HL-60/S4 treated with retinoic acid at 250 ng/mL for 4 days and 3 days (cell line): ENCODE data around the gene TMOD3.

Source experiments
- in situ Hi-C: fragments of 300-500 bp; cut with MboI; formaldehyde crosslinking; loops from 2 replicates; pipeline ENCODE4 v1.7.0; 2022; ENCODE audit warnings: low sequenced_read_pairs

The TMOD3 gene

DNA sequence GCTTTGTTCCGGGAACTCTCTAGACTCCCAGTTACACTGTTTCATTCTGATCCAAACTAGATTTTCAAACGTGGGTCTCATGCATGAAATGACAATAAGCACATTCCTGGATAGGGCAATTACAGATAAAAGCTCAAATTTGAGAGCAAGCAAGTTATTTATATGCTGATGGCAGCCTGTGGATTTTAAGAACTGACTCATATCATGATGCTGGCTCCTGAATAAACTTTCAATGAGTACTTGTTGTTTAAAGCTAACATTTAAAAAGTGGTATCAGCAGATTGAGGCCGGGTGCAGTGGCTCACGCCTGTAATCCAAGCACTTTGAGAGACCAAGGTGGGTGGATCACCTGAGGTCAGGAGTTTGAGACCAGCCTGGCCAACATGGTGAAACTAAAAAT lies 75.5 kb downstream of the TMOD3 start:
- in situ Hi-C loops = no loop called here

DNA sequence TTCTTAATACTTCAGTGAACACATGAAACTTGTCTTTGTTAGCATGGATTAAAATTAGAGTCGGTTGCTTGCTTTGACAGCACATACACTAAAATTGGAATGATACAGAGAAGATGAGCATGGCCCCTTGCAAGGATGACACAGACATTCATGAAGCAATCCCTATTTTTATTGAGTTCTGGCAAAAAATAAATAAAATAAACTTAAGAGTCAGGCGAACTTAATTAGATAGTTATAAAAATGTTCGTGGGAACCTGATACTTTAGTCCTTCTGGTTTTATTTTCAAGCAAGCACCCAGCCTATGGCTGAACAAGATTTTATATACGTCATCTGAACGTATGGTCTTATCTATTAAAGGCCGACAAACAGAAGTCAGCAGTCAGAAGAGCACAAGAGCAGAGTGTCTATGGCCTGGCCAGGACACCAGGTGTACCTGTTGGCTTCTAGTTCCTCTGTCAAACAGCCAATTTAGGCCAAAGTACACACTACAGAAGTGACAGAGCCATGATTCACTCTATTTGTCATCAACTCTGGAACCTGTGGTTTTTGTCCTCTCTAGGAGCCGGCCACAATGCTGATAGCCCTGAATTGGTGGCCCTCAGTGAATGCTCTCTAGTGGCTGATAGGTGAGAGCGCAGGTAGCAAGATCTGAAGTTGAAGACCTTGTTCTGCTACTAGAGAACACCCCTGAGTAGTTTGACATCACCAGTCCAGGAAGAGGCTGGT lies 77.8 kb downstream of the TMOD3 start:
- in situ Hi-C loops = no loop called here

DNA sequence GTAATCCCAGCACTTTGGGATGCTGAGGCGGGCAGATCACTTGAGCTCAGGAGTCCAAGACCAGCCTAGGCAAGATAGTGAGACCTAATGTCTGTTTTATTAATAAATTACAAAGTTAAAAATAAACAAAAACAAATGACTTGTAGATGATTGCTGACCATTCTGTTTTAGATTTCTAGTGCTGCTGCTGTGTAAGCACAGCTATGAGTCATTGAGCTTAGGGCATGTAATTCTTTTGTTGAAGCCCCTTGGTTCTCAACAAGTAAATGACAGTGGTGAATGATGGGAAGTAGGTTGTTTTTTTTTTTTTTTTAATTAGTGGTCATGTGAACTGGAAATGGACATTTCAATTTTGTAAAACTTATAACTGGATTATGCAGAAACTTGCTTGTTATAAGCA lies 78.9 kb downstream of the TMOD3 start:
- in situ Hi-C loops = no loop called here

DNA sequence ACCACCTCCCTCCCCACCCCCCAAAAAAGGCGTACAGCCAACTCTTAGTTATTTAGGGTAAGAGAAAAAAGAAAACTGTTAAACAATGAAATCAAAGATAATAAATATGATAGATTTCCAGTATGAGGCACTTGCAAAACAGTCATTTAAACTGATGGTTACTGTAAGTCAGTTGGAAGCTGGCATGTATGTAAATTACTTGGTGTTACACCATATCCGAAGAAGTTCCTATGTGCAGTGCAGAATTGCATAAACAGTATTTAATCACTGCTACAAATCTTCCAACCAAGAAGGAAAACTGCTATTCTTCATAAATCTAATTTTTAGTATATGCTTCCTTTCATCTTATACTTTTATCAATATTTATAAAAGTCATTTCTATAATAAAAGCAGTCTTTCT lies 80.1 kb downstream of the TMOD3 start:
- in situ Hi-C loops = no loop called here

DNA sequence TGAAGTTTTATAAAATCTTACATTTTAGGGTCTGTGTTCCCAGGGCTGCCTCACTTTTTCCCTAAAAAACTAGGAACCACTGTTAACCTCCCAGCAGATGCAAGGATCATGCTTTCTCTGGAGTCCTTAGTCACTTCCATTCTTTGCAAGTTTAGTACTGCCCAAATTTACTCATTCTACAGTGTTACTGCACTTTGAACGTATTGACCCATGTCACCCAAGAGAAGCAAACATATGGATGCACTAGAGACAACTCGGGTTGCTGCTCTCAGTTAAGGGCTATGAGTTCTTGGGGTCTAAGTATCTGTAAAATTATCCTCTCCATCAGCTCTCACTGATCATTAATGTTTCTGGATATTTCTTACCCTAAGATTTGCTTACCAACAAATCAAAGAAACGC lies 83.1 kb downstream of the TMOD3 start:
- in situ Hi-C loops = no loop called here

DNA sequence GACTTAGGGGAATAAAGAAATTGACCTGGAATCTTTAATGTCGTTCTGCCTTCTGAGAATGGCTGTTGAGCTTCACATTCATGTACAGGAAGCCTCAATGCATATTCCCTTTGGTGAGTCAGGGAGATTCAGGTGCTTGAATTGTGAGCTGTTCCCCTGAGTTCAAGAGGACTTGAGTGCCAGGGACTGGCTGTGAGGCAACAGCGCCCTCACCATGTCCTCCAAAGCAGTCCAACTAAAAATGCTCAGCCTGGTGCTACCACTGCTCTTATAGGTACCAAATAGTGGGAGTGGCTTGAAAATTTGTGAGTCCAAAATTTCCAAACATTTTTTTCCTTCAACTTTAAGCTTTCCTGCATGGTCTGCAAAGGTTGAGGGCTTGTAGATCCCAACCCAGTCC lies 88.0 kb downstream of the TMOD3 start:
- in situ Hi-C loops = no loop called here

DNA sequence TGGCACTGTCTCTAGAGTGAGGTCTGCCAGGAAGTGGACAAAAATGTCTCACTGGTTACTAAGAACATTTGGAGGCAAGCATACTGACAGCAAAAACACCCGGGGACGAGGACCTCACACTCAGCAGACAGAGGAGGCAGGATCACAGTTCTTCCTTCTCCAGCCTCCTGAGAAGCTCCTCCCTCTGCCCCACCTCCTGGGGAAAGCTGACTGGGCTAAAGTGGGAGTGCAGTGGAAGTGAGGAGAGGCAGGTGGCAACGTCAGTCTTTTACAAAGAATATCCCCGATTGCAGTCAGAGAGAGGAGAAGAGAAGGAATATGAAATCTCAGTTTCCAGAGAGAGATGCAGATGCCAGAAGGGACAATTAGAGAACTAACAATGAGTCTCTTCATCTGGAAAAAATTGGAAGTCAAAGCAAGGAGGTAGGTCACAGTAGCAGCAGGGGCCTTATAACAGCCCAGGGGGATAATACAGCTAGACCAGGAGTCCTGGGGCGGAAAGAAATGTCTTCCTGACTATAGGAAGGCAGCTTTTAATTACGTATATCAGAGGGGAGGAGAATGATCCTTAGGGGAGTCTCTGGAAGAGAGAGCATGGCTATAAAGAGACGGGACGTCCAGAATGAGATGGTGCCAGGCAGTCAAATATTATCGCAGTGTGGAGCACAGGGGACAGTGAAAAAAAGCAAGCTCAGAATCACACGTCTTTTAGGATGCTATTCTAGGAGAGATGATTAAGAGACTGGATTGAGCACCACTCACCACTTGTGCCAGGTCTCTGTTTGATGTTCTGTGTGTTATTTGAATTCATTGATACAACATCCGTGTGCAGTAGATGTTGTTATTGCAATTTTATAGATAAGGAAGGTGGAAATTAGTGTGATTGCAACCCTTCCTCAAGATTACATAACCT lies 95.0 kb downstream of the TMOD3 start:
- in situ Hi-C loops = no loop called here

DNA sequence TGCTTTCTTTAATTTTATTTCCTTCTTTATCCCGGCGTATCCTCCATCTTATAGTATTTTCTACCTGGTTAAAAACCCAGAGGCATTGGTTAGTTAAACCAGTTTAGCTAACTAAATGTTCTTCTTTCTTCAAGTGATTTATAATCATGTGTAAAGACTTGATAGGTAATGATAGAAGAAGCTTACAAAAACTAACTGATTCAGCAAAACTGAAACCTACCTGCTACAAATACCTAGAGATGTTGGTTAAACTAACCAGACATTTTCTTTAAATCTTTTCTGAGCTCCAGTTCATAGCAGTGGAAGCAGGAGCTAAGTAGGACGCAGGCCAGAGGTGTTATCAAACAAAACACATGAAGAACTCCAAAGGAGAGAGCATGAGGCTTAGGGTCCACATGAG lies 97.4 kb downstream of the TMOD3 start:
- in situ Hi-C loops = no loop called here

DNA sequence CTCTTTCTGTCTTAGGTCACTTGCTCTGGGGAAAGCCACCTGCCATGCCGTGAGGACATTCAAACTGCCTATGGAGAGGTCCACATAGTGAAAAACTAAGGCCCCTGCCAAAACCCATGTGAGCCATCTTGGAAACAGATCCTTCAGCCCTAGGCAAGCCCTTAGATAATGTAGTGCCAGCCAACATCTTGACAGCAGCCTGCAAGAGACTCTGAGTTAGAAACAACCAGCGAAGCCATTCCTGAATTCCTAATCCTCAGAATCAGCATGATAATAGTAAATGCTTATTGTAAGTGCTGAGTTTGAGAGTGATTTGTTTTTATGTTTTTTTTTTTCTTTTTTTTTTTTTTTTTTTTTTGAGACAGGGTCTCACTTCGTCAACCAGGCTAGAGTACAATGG lies 101.6 kb downstream of the TMOD3 start:
- in situ Hi-C loops = no loop called here

DNA sequence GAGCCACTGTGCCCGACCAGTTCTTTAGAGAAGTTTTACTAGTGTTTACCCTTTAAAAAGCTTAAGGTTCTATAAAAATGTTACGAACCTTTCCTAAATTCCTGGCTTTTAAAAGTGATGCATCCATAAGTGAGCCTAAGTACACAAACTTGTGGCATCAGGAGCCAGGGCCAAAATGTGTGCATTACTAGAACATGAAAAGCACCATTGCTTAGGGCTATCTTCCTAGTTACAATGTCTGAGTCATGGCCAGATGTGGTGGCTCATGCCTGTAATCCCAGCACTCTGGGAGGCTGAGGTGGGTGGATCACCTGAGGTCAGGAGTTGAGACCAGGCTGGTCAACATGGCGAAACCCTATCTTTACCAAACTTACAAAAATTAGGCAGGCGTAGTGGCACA lies 102.2 kb downstream of the TMOD3 start:
- in situ Hi-C loops = no loop called here

DNA sequence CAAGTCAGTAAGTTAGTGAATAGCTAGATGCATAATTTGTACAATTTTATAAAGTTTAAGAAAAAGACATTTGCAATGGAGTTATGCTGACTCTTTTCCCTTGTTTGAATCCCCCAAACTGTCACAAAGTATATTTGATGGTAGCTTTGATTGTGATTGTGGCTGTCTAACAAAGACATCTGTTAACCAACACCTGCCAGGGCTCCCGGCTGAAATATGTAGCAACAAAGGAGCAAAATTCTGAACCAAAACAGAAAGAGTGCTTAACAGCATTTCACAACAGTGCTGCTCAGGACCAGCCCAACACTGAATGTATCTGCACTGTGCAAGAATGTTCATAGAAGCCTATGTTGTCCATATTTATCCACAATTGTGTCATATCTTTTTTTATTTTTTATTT lies 102.7 kb downstream of the TMOD3 start:
- in situ Hi-C loops = no loop called here

DNA sequence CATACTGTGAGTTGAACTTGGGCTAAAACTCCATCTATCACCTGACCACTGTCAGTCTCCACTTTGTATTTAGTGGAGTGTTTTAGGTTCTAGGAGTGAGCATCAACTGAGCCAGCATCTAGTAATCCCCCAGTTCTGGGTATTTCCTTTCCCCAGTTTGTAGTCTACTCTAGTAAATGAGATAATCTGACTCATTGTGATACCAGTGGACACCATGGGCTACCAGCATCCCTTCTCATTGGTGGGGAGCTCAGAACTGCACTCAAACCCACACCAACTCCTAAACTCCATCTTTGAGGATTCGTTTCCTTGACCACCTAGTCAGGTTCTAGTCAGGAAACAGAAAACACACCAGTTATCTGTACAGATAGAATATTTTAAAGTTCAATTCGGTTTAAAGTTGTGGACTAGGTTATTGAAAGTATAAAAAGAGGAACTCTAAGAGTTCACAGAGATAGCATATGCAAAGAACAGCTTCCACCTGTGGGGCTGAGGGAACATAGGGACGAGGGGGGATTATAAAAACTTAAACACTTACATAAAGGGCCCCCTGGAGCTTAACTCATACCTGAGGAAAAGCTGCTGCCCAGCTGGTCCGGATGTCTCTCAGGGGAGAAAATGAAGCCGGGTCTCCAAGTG lies 106.1 kb downstream of the TMOD3 start:
- in situ Hi-C loops = no loop called here

DNA sequence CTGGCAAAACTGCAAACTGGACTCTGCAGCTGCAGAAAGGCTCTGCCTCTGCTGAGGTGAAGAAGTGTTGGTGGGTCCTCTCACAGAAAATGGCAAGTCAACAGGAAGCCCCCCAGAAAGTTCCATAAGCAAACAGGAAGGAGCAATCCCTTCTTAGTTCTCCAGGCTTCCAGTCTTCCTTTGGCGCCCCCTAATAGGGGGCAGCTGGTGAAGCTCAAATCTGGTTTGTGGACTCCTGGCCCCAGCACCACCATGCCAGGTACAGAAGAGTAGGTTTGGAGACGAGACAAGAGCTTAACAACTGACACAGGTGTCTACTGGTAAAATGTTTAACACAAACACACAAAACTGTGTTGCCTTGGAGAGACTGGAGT lies 106.6 kb downstream of the TMOD3 start:
- in situ Hi-C loops = no loop called here

DNA sequence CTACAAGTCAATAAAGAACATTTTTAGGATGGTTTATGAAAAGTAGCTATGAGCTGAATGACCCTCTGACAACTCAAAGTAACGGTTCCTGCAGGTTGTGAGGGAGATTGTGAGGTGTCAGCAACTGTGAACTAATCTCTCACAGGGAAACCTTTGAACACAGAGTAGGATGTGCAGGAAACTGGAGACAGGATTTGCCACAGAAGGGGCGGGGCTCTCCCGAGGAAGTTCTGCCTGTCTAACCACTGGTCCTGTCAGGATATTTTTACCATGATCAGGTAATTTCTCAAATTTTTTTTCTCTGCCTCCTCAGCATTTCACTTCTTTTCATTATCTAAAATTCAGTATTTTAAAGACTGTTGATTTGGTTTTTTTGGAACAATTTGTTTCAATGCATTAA lies 108.8 kb downstream of the TMOD3 start:
- in situ Hi-C loops = no loop called here

DNA sequence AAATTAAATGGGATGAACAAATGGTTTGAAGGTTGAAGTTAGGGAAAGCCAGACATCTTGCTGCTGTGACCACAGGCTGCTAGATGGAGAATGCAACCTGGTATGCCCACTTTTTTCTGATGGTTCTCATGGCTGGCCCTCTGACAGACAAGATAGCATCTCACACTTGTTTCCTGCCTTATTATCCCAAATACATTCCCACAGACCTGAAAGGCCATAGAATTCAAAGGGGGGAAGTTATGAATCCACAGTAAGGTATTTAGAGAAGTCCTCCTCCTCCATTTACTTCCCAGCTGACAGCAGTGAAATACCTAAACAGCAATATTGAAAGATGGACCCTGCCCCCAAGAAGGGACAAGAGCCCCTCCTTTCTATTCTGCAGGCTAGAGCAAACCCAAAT lies 109.8 kb downstream of the TMOD3 start:
- in situ Hi-C loops = no loop called here

DNA sequence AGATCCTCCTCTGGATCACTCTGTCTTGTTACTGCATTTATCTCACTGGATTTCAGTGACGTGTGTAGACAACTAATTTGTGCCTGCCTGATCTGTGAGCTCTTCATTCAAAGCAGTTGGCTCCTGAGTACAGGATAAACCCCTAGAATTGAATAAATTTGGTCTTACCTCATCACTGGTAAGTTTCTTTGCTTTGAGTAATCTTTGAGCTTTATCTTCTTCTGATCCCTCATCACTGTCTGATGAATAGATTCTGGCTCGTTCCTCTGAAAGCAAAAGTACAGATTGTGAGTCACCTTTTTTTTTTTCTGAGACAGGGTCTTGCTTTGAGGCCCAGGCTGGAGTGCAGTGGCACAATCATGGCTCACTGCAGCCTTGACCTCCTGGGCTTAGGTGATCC lies 117.7 kb downstream of the TMOD3 start:
- in situ Hi-C loops = no loop called here

DNA sequence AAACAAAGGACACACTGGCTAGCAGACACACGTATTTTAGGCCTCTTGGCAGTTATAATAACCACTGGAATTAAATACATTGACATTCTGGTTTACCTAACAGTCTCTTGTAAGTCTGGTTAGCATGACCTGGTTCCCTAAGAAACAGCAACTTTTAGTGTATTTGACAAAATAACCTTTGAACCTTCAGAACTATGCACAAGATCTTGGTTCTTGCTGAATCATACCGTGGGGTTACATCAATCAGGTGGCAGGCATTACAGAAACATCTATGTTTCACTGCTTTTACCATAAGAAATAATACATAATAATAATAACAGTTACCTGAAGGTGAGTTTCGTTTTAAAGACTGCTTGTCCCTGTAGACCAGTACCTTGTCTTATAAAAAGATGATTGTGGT lies 123.4 kb downstream of the TMOD3 start:
- in situ Hi-C loops = no loop called here

DNA sequence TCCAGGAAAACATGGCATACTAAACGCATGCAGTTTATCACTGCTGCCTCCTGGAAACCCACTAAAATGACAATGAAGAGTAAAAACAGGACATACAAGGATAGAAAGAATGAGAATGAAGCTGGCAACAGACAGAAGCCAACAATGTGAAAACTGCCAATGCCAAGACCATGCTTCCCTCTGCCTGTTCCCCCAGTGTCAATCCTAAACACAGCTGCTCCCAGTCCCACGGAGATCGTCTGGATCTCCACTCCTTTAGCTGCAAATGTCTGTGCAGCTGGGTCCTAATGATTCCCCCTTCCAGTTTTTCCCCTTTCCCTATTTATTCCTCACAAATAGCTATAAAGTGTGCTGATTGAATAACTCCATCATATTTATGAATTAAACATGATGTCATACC lies 126.1 kb downstream of the TMOD3 start:
- in situ Hi-C loops = no loop called here
